Coronary artery (tissue), 2 donors: ENCODE data around the gene VPS13D.

Source experiments
- DNase-seq: peaks from one replicate; pipeline ENCODE4 v3.0.0-alpha.2; 2017; ENCODE audit warnings: low spot score
- H3K27ac ChIP-seq, 2 donors: fragments of 200-600 bp; sonication (generic); one replicate each; pipeline ENCODE4 v1.5.1; 2016 to 2019
- H3K4me3 ChIP-seq: fragments of 200-600 bp; sonication (generic); 2 replicates; pipeline ENCODE4 v1.5.1; 2016; ENCODE audit warnings: mild to moderate bottlenecking, moderate library complexity
- CTCF ChIP-seq: fragments of 200-600 bp; sonication (generic); IDR thresholded peaks from one replicate; pipeline ENCODE4 v1.5.1; 2019; ENCODE audit warnings: antibody characterized with exemption

Gene VPS13D

GRCh38 chr1:12402842-12403241 is 173.0 kb downstream of the VPS13D start:
- DNase-seq = no peak
- Histone ChIP-seq H3K27ac (no peak overlapping the region), H3K4me3 (no peak overlapping the region)
- TF ChIP-seq CTCF = no peak

- Histone ChIP-seq H3K27ac (no peak overlapping the region), H3K4me3 (no peak overlapping the region)
- TF ChIP-seq CTCF = no peak
- no peak for DNase-seq
Measured at GRCh38 chr1:12404918-12405317, 175.1 kb downstream of the VPS13D start.

- DNase-seq = no peak
- Histone ChIP-seq H3K27ac (peak overlapping the region; percentile 73 to 77), H3K4me3 (peak overlapping the region; percentile 10)
- TF ChIP-seq CTCF = no peak
Measured at GRCh38 chr1:12405325-12406210, 175.7 kb downstream of the VPS13D start.

- no peak for TF ChIP-seq CTCF
- DNase-seq = no peak
Measured at GRCh38 chr1:12406211-12407021, 176.6 kb downstream of the VPS13D start.

GRCh38 chr1:12407050-12407961 is 177.5 kb downstream of the VPS13D start:
- no peak for TF ChIP-seq CTCF
- peak overlapping the region; percentile 73 to 77 for H3K27ac ChIP-seq
- DNase-seq = no peak
- H3K4me3 ChIP-seq = no peak overlapping the region

More at GRCh38 chr1:12406211-12407021, 176.6 kb downstream of the VPS13D start:
- peak overlapping the region; percentile 73 to 77 for H3K27ac ChIP-seq
- peak overlapping the region; percentile 1 for H3K4me3 ChIP-seq

- TF ChIP-seq CTCF = no peak
- DNase-seq = no peak
- H3K4me3 ChIP-seq = no peak overlapping the region
- peak overlapping the region; percentile 40 to 64 for H3K27ac ChIP-seq
Measured at GRCh38 chr1:12407962-12408454, 178.2 kb downstream of the VPS13D start.
